Measurements from ENCODE around the gene MRPL38. TPM values are rescaled to one million over a fixed set of nuclear protein-coding genes. Genes with fewer than 3 reads are reported as not detected.
A peak's percentile ranks its signal among the peaks of the same experiment; 100 is the strongest.
"Not testable (repeated sequence)": the region's sequence is repeated elsewhere in the genome, so short reads cannot be mapped to it uniquely, and the experiment has no call there.

The MRPL38 gene
- total and polyA plus RNA-seq, 4 donors = 26.3 to 116 (median 75.9) TPM

- peak overlapping the region; percentile 92 for H3K4me3 ChIP-seq (ENCODE audit: low read depth, low read length)
- H3K9me3 ChIP-seq (ENCODE audit: control insufficient read depth, insufficient read depth, low read length) = no peaks in the 10 kb centered on the region
- no peak for DNase-seq (ENCODE audit: low read depth in 4 of 6, low spot score in 6 of 6)
Measured at GRCh38 chr17:75856062-75856756, 48.5 kb downstream of the MRPL38 start.

GRCh38 chr17:75855310-75856061 is 49.2 kb downstream of the MRPL38 start, which contains the start of gene WBP2:
Gene WBP2 (minus strand): TSS chr17:75855335. CDS start chr17:75855297, 38 bp downstream.
- no peaks in the 10 kb centered on the region for H3K27me3 ChIP-seq (ENCODE audit: control insufficient read depth, insufficient read depth, low read length)
- peaks cover 19% of the 10 kb centered on the region for H3K36me3 ChIP-seq (ENCODE audit: control insufficient read depth, insufficient read depth, low read length)
- peak; percentile 98 to 100 (median 100) for DNase-seq (ENCODE audit: low read depth in 4 of 6, low spot score in 6 of 6)
- H3K4me1 ChIP-seq (ENCODE audit: control insufficient read depth, insufficient read depth, low read length) = peaks cover 40% of the 10 kb centered on the region
- no peaks in the 10 kb centered on the region for H3K9me3 ChIP-seq (ENCODE audit: control insufficient read depth, insufficient read depth, low read length)
- under 1% methylated on average over 57 of the region's 58 CpGs for WGBS (ENCODE audit: insufficient coverage)
- H3K4me3 ChIP-seq (ENCODE audit: low read depth, low read length) = peak within 1 kb of the TSS; percentile 92
- H3K27ac ChIP-seq (ENCODE audit: low read depth, low read length) = peak within 1 kb of the TSS; percentile 99

More at GRCh38 chr17:75856062-75856756, 48.5 kb downstream of the MRPL38 start:
- H3K36me3 ChIP-seq (ENCODE audit: control insufficient read depth, insufficient read depth, low read length) = peaks cover 12% of the 10 kb centered on the region
- H3K4me1 ChIP-seq (ENCODE audit: control insufficient read depth, insufficient read depth, low read length) = peaks cover 35% of the 10 kb centered on the region
- H3K27ac ChIP-seq (ENCODE audit: low read depth, low read length) = peak overlapping the region; percentile 99
- under 1% methylated on average over 18 of the region's 24 CpGs for WGBS (ENCODE audit: insufficient coverage)
- no peaks in the 10 kb centered on the region for H3K27me3 ChIP-seq (ENCODE audit: control insufficient read depth, insufficient read depth, low read length)

GRCh38 chr17:75854881-75855309 is 49.8 kb downstream of the MRPL38 start:
- H3K4me1 ChIP-seq (ENCODE audit: control insufficient read depth, insufficient read depth, low read length) = peaks cover 46% of the 10 kb centered on the region
- no peaks in the 10 kb centered on the region for H3K9me3 ChIP-seq (ENCODE audit: control insufficient read depth, insufficient read depth, low read length)
- 0% methylated on average over 18 of the region's 19 CpGs for WGBS (ENCODE audit: insufficient coverage)
- H3K4me3 ChIP-seq (ENCODE audit: low read depth, low read length) = peak overlapping the region; percentile 92
- H3K27ac ChIP-seq (ENCODE audit: low read depth, low read length) = peak overlapping the region; percentile 78
- no peak for DNase-seq (ENCODE audit: low read depth in 4 of 6, low spot score in 6 of 6)
- H3K27me3 ChIP-seq (ENCODE audit: control insufficient read depth, insufficient read depth, low read length) = no peaks in the 10 kb centered on the region
- peaks cover 25% of the 10 kb centered on the region for H3K36me3 ChIP-seq (ENCODE audit: control insufficient read depth, insufficient read depth, low read length)

GRCh38 chr17:75854101-75854748 is 50.5 kb downstream of the MRPL38 start:
- Histone ChIP-seq H3K4me3 (ENCODE audit: low read depth, low read length) (peak overlapping the region; percentile 92), H3K27ac (ENCODE audit: low read depth, low read length) (peak overlapping the region; percentile 78), H3K4me1 (ENCODE audit: control insufficient read depth, insufficient read depth, low read length) (peaks cover 52% of the 10 kb centered on the region), H3K9me3 (ENCODE audit: control insufficient read depth, insufficient read depth, low read length) (no peaks in the 10 kb centered on the region), H3K36me3 (ENCODE audit: control insufficient read depth, insufficient read depth, low read length) (peaks cover 32% of the 10 kb centered on the region), H3K27me3 (ENCODE audit: control insufficient read depth, insufficient read depth, low read length) (no peaks in the 10 kb centered on the region)
- DNase-seq (ENCODE audit: low read depth in 4 of 6, low spot score in 6 of 6) = no peak
- WGBS (ENCODE audit: insufficient coverage) = 38% methylated on average over 5 of the region's 7 CpGs

GRCh38 chr17:75853433-75853832 is 51.3 kb downstream of the MRPL38 start:
- peaks cover 60% of the 10 kb centered on the region for H3K4me1 ChIP-seq (ENCODE audit: control insufficient read depth, insufficient read depth, low read length)
- no peak overlapping the region for H3K4me3 ChIP-seq (ENCODE audit: low read depth, low read length)
- no peak for DNase-seq (ENCODE audit: low read depth in 4 of 6, low spot score in 6 of 6)
- H3K36me3 ChIP-seq (ENCODE audit: control insufficient read depth, insufficient read depth, low read length) = peaks cover 40% of the 10 kb centered on the region
- no peaks in the 10 kb centered on the region for H3K27me3 ChIP-seq (ENCODE audit: control insufficient read depth, insufficient read depth, low read length)
- H3K27ac ChIP-seq (ENCODE audit: low read depth, low read length) = no peak overlapping the region
- 88% methylated on average over 3 of the region's 7 CpGs for WGBS (ENCODE audit: insufficient coverage)
- H3K9me3 ChIP-seq (ENCODE audit: control insufficient read depth, insufficient read depth, low read length) = no peaks in the 10 kb centered on the region

GRCh38 chr17:75851693-75851991 is 53.0 kb downstream of the MRPL38 start:
- H3K4me3 ChIP-seq (ENCODE audit: low read depth, low read length); H3K27me3 ChIP-seq (ENCODE audit: control insufficient read depth, insufficient read depth, low read length); H3K9me3 ChIP-seq (ENCODE audit: control insufficient read depth, insufficient read depth, low read length): not testable (repeated sequence)
- WGBS (ENCODE audit: insufficient coverage) = 56% methylated on average over 7 of the region's 15 CpGs
- DNase-seq (ENCODE audit: low read depth in 4 of 6, low spot score in 6 of 6) = peak in 1 of 6 donors; percentile 44
- Histone ChIP-seq H3K36me3 (ENCODE audit: control insufficient read depth, insufficient read depth, low read length) (peaks cover 57% of the 10 kb centered on the region), H3K27ac (ENCODE audit: low read depth, low read length) (peak overlapping the region; percentile 82), H3K4me1 (ENCODE audit: control insufficient read depth, insufficient read depth, low read length) (peaks cover 76% of the 10 kb centered on the region)

- 43% methylated on average over 12 of the region's 12 CpGs for WGBS (ENCODE audit: insufficient coverage)
- H3K9me3 ChIP-seq (ENCODE audit: control insufficient read depth, insufficient read depth, low read length) = no peaks in the 10 kb centered on the region
- H3K36me3 ChIP-seq (ENCODE audit: control insufficient read depth, insufficient read depth, low read length) = peaks cover 62% of the 10 kb centered on the region
- peak in 3 of 6 donors; percentile 51 to 78 (median 62) for DNase-seq (ENCODE audit: low read depth in 4 of 6, low spot score in 6 of 6)
- peaks cover 77% of the 10 kb centered on the region for H3K4me1 ChIP-seq (ENCODE audit: control insufficient read depth, insufficient read depth, low read length)
- H3K4me3 ChIP-seq (ENCODE audit: low read depth, low read length) = no peak overlapping the region
- no peaks in the 10 kb centered on the region for H3K27me3 ChIP-seq (ENCODE audit: control insufficient read depth, insufficient read depth, low read length)
- H3K27ac ChIP-seq (ENCODE audit: low read depth, low read length) = peak overlapping the region; percentile 82
Measured at GRCh38 chr17:75850928-75851692, 53.6 kb downstream of the MRPL38 start.

GRCh38 chr17:75849724-75850123 is 55.0 kb downstream of the MRPL38 start:
- peak overlapping the region; percentile 87 for H3K27ac ChIP-seq (ENCODE audit: low read depth, low read length)
- no peak overlapping the region for H3K4me3 ChIP-seq (ENCODE audit: low read depth, low read length)
- H3K4me1 ChIP-seq (ENCODE audit: control insufficient read depth, insufficient read depth, low read length) = peaks cover 88% of the 10 kb centered on the region
- peaks cover 76% of the 10 kb centered on the region for H3K36me3 ChIP-seq (ENCODE audit: control insufficient read depth, insufficient read depth, low read length)
- no peaks in the 10 kb centered on the region for H3K9me3 ChIP-seq (ENCODE audit: control insufficient read depth, insufficient read depth, low read length)
- 50% methylated on average over 9 of the region's 9 CpGs for WGBS (ENCODE audit: insufficient coverage)
- no peaks in the 10 kb centered on the region for H3K27me3 ChIP-seq (ENCODE audit: control insufficient read depth, insufficient read depth, low read length)
- DNase-seq (ENCODE audit: low read depth in 4 of 6, low spot score in 6 of 6) = no peak

- Histone ChIP-seq H3K4me1 (ENCODE audit: control insufficient read depth, insufficient read depth, low read length) (peaks cover 91% of the 10 kb centered on the region), H3K36me3 (ENCODE audit: control insufficient read depth, insufficient read depth, low read length) (peaks cover 77% of the 10 kb centered on the region), H3K9me3 (ENCODE audit: control insufficient read depth, insufficient read depth, low read length) (no peaks in the 10 kb centered on the region), H3K4me3 (ENCODE audit: low read depth, low read length) (no peak overlapping the region), H3K27ac (ENCODE audit: low read depth, low read length) (peak overlapping the region; percentile 87), H3K27me3 (ENCODE audit: control insufficient read depth, insufficient read depth, low read length) (no peaks in the 10 kb centered on the region)
- WGBS (ENCODE audit: insufficient coverage) = 46% methylated on average over 11 of the region's 11 CpGs
- DNase-seq (ENCODE audit: low read depth in 4 of 6, low spot score in 6 of 6) = no peak
Measured at GRCh38 chr17:75849279-75849646, 55.4 kb downstream of the MRPL38 start.

Measured in spinal cord (tissue), 10 donors.